Measurements from ENCODE around the gene USH1G. TPM values are rescaled to one million over a fixed set of nuclear protein-coding genes. Genes with fewer than 3 reads are reported as not detected.

Gene USH1G
- total RNA-seq, 1 donor from 2014 or later = 0.14 TPM

DNA sequence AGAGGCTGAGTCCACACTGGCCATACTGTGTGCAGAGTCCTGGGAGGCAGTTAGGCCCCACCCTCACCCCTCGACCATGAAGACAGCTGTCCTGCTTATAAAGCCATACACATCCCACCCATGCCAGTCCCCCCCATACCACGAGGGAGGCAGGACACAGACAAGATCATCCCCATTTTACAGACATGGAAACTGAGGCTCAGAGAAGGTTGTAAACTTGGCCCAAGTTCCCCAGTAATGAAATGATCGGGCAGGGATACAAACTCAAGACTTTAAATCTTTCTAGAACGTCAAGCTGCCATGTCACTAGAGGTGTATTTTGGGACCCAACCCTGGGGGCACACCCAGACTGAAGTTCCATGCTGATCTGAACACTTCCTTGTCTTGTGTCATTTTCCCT is 33.0 kb upstream of the USH1G start:
- peaks cover 3% of the 10 kb centered on the region for H3K4me1 Mint-ChIP-seq (ENCODE audit: low read depth, unreplicated experiment)
- Histone ChIP-seq H3K9me3 (ENCODE audit: insufficient read depth, low read depth, low read length) (no peaks in the 10 kb centered on the region), H4K20me1 (ENCODE audit: insufficient read depth, low read length) (no peaks in the 10 kb centered on the region), H3K4me3 (ENCODE audit: insufficient read depth, low read depth, low read length) (no peak overlapping the region), H3K36me3 (ENCODE audit: insufficient read depth, low read length) (no peaks in the 10 kb centered on the region), H3K4me2 (ENCODE audit: low read length) (no peak overlapping the region), H3K9ac (ENCODE audit: low read length) (no peak overlapping the region), H3K27me3 (ENCODE audit: insufficient read depth, low read length) (peaks cover 6% of the 10 kb centered on the region), H3K4me1 (ENCODE audit: insufficient read depth, low read length) (peaks cover 5% of the 10 kb centered on the region), H3K79me2 (ENCODE audit: insufficient read depth, low read length) (no peaks in the 10 kb centered on the region), H3K27ac (ENCODE audit: low read depth, low read length) (no peak overlapping the region), H2AFZ (ENCODE audit: low read depth, low read length) (no peak overlapping the region)
- no peak for DNase-seq (ENCODE audit: low read depth)
- FAIRE-seq = no peak
- H3K27me3 Mint-ChIP-seq (ENCODE audit: low read depth, unreplicated experiment) = peaks cover 35% of the 10 kb centered on the region
- H3K4me3 Mint-ChIP-seq (ENCODE audit: unreplicated experiment) = no peak overlapping the region
- H3K27ac Mint-ChIP-seq (ENCODE audit: unreplicated experiment) = no peak overlapping the region
- H3K9me3 Mint-ChIP-seq (ENCODE audit: unreplicated experiment) = no peaks in the 10 kb centered on the region
- H3K36me3 Mint-ChIP-seq (ENCODE audit: low read depth, unreplicated experiment) = peaks cover 3% of the 10 kb centered on the region
- TF ChIP-seq EZH2 (IDR thresholded peaks at IDR 0.05; ENCODE audit: insufficient read depth, low read length) = no peak
- TF ChIP-seq, protein P1, sequence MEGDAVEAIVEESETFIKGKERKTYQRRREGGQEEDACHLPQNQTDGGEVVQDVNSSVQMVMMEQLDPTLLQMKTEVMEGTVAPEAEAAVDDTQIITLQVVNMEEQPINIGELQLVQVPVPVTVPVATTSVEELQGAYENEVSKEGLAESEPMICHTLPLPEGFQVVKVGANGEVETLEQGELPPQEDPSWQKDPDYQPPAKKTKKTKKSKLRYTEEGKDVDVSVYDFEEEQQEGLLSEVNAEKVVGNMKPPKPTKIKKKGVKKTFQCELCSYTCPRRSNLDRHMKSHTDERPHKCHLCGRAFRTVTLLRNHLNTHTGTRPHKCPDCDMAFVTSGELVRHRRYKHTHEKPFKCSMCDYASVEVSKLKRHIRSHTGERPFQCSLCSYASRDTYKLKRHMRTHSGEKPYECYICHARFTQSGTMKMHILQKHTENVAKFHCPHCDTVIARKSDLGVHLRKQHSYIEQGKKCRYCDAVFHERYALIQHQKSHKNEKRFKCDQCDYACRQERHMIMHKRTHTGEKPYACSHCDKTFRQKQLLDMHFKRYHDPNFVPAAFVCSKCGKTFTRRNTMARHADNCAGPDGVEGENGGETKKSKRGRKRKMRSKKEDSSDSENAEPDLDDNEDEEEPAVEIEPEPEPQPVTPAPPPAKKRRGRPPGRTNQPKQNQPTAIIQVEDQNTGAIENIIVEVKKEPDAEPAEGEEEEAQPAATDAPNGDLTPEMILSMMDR (IDR thresholded peaks at IDR 0.05; ENCODE audit: insufficient read depth, low read depth, low read length) = no peak

DNA sequence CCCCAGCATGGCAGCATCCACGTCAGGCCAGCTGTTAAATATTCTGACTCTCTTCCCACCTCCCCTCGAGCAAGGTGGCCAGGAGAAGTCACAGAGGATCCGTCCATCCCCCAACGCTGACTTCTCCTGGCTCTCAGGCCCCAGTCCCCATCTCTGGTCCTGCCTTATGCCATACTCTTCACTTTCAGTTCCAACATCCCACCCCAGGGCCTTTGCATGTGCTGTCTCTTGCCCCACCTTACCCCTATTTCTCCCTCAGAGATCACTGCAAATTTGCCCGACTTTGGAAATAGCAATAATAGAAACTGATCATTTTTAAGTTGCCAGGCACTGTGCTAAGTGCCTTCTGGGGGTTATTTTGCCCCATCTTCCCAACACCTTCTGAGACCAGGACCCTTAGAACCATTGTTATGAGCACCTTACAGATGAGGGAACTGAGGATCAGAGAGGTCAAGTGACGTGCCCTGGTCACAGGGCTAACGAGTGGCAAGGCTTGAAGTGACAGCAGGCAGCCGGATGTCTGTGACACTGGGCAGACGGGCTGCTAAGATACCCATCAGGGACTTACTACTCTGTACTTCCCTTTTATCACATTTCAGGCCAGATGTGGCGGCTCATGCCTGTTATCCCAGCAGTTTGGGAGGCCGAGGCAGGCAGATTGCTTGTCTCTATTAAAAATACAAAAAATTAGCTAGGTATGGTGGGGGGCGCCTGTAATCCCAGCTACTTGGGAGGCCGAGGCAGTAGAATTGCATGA is 31.8 kb upstream of the USH1G start:
- Mint-ChIP-seq H3K27ac (ENCODE audit: unreplicated experiment) (no peak overlapping the region), H3K9me3 (ENCODE audit: unreplicated experiment) (no peaks in the 10 kb centered on the region), H3K4me1 (ENCODE audit: low read depth, unreplicated experiment) (no peaks in the 10 kb centered on the region), H3K36me3 (ENCODE audit: low read depth, unreplicated experiment) (peaks cover 4% of the 10 kb centered on the region), H3K4me3 (ENCODE audit: unreplicated experiment) (no peak overlapping the region), H3K27me3 (ENCODE audit: low read depth, unreplicated experiment) (peaks cover 36% of the 10 kb centered on the region)
- Histone ChIP-seq H4K20me1 (ENCODE audit: insufficient read depth, low read length) (no peaks in the 10 kb centered on the region), H3K4me2 (ENCODE audit: low read length) (no peak overlapping the region), H3K27me3 (ENCODE audit: insufficient read depth, low read length) (peaks cover 6% of the 10 kb centered on the region), H3K79me2 (ENCODE audit: insufficient read depth, low read length) (no peaks in the 10 kb centered on the region), H3K36me3 (ENCODE audit: insufficient read depth, low read length) (no peaks in the 10 kb centered on the region), H3K4me1 (ENCODE audit: insufficient read depth, low read length) (no peaks in the 10 kb centered on the region), H2AFZ (ENCODE audit: low read depth, low read length) (no peak overlapping the region), H3K4me3 (ENCODE audit: insufficient read depth, low read depth, low read length) (no peak overlapping the region), H3K27ac (ENCODE audit: low read depth, low read length) (no peak overlapping the region), H3K9me3 (ENCODE audit: insufficient read depth, low read depth, low read length) (no peaks in the 10 kb centered on the region), H3K9ac (ENCODE audit: low read length) (no peak overlapping the region)
- FAIRE-seq = no peak
- DNase-seq (ENCODE audit: low read depth) = no peak
- no peak for TF ChIP-seq EZH2 (IDR thresholded peaks at IDR 0.05; ENCODE audit: insufficient read depth, low read length)
- TF ChIP-seq, protein P1 (IDR thresholded peaks at IDR 0.05; ENCODE audit: insufficient read depth, low read depth, low read length) = no peak

DNA sequence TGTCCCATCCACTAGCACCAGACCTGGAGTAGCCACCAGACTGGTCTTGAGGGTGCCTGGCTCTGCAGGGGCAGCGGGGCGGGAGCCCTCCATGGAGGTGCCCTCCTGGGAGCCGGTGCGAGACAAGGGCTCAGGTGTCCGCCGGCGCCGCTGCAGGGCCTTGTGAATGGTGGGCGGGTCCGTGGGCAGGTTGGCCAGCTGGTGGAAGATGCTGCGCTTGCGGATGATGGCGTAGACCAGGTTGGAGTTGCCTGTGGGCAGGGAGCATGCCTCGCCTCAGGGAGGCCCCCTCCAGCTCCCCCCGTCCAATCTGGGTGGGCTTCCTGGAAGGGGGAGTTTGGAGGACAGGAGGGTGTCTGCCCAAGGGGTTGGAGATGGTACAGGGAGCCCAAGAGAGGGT is 31.1 kb upstream of the USH1G start:
- H3K27me3 ChIP-seq (ENCODE audit: insufficient read depth, low read length) = peaks cover 6% of the 10 kb centered on the region
- no peak for FAIRE-seq
- H3K79me2 ChIP-seq (ENCODE audit: insufficient read depth, low read length) = no peaks in the 10 kb centered on the region
- DNase-seq (ENCODE audit: low read depth) = no peak
- peaks cover 2% of the 10 kb centered on the region for H3K36me3 Mint-ChIP-seq (ENCODE audit: low read depth, unreplicated experiment)
- H3K9me3 ChIP-seq (ENCODE audit: insufficient read depth, low read depth, low read length) = no peaks in the 10 kb centered on the region
- H3K4me1 Mint-ChIP-seq (ENCODE audit: low read depth, unreplicated experiment) = no peaks in the 10 kb centered on the region
- no peak overlapping the region for H3K27ac ChIP-seq (ENCODE audit: low read depth, low read length)
- peaks cover 32% of the 10 kb centered on the region for H3K27me3 Mint-ChIP-seq (ENCODE audit: low read depth, unreplicated experiment)
- H3K4me3 Mint-ChIP-seq (ENCODE audit: unreplicated experiment) = no peak overlapping the region
- TF ChIP-seq EZH2 (IDR thresholded peaks at IDR 0.05; ENCODE audit: insufficient read depth, low read length) = no peak
- TF ChIP-seq, protein P1 (IDR thresholded peaks at IDR 0.05; ENCODE audit: insufficient read depth, low read depth, low read length) = no peak
- H3K27ac Mint-ChIP-seq (ENCODE audit: unreplicated experiment) = no peak overlapping the region
- no peak overlapping the region for H3K4me2 ChIP-seq (ENCODE audit: low read length)
- H3K9me3 Mint-ChIP-seq (ENCODE audit: unreplicated experiment) = no peaks in the 10 kb centered on the region
- no peak overlapping the region for H3K9ac ChIP-seq (ENCODE audit: low read length)
- H2AFZ ChIP-seq (ENCODE audit: low read depth, low read length) = no peak overlapping the region
- H3K4me1 ChIP-seq (ENCODE audit: insufficient read depth, low read length) = no peaks in the 10 kb centered on the region
- H3K36me3 ChIP-seq (ENCODE audit: insufficient read depth, low read length) = no peaks in the 10 kb centered on the region
- H4K20me1 ChIP-seq (ENCODE audit: insufficient read depth, low read length) = no peaks in the 10 kb centered on the region
- no peak overlapping the region for H3K4me3 ChIP-seq (ENCODE audit: insufficient read depth, low read depth, low read length)

Data from astrocyte (in vitro differentiated cells and primary cell).